CD4-positive, alpha-beta T cell treated with Interleukin-21 for 1 hour (primary cell): ENCODE results near the gene CDKAL1.
"Not testable (repeated sequence)": the region's sequence is repeated elsewhere in the genome, so short reads cannot be mapped to it uniquely, and the experiment has no call there.

Experiments
- DNase-seq: peaks from one replicate; pipeline ENCODE4 v3.0.0-alpha.2; 2020

The CDKAL1 gene

DNA sequence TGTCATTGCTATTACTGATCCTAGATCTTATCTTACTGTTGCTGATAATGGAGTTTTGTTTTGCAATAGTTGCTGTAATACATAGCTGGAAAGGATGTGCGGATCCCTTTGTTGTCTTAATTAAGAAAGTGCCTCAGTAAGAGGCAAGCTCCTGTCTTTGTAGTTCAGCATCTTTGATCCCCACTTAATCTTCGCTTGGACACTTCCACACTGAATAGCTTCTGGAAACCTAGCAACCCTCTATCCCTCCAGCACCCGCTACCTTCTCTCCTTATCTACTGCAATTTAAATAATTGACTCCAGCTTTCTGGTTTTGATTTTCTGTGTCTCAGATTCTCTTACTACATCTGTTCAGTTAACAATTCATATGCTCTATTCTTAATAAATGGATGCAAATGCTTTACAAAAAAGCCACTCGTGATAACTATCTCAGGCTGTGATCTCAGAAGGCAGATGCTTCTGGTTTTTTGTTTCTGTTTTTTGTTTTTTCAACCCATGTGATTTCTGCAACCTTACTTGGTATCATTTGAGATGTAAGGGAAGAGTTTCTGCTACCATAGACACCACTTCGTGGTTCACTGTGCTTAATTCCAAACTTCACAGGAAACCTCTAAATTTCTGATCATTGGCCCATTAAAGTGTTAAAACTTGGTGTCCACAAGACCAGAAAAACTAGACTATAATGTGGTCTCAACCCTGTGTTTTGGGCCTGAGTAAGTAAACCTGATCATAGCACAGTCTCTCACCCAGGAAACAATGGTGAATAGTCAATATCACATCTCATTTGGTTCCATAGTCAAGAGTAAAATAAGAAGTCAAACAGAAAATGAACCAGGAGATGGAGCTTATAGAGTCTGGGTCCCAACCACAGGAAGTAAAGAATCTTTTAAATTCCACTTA is 707.2 kb downstream of the CDKAL1 start:
- no peak for DNase-seq

DNA sequence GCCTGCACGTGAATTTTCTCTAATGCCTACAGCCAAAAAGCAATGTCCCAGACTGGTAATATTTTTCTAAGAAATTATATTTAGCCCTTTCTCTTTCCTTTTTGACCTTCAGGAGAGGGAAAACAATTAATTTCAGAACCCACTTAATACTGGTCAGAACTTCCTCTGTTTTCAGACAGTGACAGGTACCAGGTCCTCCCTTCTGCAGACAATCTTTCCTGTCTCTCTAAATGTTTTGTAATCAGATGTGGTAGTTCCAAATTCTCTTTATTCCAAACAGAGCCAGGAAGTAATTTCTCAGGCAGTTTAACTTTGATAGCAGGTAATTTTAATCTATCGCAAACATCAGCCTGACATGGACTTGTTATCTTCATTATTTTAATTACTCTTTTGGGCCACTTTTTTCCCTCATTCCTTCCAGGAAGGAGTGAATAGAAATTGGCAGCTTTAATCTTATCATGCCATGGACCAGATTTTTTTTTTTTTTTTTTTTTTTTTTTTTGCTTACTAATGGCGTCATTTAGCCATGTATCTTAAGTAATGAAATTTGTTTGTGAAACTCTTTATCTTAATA is 710.7 kb downstream of the CDKAL1 start:
- DNase-seq: no peak

DNA sequence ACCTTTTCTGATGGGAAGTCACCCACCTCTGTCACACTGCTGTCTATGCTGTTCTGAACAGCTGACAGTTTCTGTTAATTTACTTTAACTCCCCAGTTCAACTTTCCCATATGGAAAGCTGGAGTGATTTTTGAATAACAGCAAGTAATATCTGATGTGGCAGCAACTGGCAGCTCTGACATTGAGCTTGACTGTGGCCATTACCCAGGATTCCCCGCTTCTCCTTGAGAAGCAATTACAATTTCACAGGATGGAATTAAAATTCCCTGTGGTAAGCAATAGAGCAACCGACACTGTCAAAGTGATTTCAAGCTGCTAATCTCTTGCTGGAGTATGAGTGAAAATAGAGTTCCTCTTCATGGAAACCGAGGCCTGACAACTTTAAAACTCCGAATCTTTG is 711.2 kb downstream of the CDKAL1 start:
- no peak for DNase-seq

DNA sequence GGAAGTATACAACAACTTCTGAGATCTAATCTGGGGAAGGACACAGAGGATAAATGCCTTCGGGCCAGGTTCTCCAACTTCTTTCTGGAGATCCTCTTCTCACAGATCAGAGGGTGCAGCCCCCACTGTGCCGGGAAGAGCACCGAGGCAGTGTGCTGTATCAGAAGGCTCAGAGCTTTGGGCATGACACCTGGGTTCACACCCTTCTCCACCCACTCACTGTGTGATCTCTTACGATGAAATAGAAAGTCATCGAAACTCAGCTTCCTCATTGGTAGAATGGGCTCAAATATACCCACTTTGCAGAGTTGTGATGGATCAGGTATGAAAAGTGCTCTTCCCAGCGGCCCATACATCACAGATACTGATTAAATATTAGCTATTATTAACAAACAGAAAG is 711.8 kb downstream of the CDKAL1 start:
- no peak for DNase-seq

DNA sequence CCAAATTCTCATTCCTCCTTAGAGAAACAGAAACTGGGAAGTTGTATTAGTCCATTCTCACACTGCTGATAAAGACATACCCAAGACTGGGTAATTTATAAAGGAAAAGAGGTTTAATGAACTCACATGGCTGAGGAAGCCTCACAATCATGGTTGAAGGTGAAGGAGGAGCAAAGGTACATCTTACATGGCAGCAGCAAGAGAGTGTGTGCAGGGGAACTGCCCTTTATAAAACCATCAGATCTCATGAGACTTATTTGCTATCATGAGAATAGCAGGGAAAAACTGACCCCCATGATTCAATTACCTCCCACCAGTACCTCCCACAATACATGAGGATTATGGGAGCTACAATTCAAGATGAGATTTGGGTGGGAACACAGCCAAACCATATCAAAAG is 720.2 kb downstream of the CDKAL1 start:
- not testable (repeated sequence) for DNase-seq

DNA sequence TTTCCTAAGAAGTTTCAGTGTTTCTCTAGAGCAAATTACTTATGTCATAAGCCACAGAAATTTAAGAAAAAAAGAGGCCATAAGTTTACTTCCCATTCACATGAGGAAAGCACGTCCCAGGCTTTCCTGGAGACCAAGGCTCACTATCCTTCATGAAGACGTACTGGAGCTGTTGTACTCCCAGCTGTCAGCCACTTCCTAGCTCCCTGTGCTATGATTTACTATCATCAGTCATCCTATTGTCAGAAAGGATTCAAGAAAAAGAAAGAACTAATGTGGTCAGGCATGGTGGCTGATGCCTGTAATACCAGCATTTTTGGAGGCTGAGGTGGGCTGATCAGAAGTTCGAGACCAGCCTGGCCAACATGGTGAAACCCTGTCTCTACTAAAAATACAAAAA is 721.9 kb downstream of the CDKAL1 start:
- no peak for DNase-seq

DNA sequence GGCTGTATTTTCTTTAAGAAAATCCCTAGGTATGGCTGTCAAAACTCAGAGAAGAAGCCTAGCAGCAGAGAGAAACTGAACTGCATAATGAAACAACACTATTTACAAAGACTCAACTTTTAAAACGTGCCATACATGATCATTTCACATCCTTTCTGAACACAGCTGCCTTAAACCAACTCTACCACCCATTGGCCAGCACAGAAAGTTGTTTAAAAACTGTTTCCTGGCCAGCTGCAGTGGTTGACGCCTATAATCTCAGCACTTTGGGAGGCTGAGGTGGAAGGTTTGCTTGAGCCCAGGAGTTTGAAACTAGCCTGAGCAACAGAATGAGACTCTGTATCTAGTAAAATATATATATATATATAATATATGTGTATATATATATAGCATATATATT is 722.9 kb downstream of the CDKAL1 start:
- DNase-seq: no peak

DNA sequence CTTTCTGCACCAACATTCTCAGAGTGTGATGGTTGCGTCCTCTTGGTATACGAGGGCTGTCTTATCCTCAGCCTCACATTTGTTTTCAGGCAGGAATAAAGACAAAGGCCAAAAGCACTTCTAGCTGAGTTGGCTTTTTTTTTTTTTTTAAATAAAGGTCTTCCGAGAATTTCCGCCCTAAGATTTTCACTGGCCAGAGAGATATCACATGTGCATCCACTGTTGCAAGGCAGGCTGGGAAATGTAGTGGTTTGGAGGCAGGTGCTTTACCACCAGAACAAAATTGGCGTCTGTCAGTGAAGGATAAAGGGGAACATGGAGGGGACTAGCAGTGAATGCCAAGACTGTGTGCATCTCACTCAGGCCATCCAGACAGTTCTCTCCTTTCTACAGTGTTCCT is 724.4 kb downstream of the CDKAL1 start:
- no peak for DNase-seq

DNA sequence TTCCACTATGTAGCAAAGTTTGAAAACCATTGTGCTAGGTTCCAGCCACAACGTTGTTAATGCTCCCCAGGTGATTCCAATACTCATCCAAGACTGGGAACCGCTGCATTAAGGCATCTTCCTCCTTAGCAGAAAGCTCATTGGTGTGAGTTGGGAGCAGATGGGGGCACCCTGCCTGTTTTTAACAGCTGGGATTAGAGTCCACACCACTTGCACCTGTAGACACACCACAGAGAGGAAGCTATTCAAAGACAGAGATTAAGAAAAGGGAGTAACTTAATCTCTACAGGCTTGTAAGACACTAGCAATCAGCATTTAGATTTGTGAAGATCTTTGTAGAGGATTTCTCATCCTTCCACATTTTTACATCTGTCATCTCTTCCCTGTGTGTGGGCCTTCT is 725.4 kb downstream of the CDKAL1 start:
- DNase-seq: no peak

DNA sequence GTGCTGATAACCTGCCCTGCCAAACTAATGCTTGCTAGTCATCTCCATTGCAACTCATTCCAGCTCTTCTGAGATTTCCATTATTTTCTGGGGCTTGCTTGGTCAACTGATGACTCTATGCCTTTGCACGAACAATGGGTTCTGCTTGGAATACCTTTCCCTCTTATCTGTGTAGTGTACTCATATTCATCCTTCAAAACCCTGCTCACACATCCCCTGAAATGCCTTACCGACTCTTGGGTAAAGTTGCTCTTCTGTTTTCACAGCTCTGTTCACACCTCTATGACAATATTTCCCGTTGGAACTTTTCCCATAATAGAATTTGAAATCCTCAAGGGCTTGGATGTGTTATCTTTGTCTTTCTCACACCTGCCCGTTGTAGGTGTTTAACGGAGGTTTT is 728.2 kb downstream of the CDKAL1 start:
- DNase-seq: no peak

DNA sequence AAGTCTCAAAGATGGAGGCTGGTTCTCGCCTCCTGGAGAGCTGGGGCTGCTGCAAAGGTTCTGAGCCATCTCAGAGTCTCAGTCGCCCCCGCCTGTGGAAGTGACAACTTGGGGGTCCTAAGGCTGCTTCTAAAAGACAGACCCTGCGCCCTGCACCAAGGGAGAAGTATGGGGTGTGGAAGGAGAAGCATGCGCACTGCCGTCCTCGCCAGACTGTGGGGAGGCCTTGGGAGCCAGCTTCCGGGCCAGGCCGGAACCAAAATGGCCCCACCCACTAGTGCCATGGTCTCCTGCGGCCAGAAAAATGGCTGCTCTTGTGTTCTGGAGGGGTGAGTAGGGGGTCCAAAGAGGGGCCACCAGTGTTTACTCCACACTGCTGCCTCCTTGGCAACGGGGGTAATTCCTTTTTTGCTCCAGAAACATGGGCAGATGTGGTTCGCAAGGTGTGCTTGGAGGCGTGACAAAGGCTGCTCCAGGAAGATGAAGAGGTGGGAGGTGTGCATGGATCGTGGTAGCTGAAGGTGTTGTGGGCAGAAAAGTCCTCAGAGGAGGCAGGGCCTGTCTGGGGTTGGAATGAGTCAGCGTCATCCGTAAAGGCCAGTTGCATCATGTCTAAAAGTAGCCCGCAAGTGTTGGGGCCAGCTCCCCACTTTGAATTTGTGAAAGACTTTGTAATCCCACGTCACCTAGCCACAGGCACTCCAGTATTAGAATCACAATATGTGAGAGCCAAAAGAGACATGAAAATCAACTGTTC is 729.5 kb downstream of the CDKAL1 start:
- DNase-seq: no peak

DNA sequence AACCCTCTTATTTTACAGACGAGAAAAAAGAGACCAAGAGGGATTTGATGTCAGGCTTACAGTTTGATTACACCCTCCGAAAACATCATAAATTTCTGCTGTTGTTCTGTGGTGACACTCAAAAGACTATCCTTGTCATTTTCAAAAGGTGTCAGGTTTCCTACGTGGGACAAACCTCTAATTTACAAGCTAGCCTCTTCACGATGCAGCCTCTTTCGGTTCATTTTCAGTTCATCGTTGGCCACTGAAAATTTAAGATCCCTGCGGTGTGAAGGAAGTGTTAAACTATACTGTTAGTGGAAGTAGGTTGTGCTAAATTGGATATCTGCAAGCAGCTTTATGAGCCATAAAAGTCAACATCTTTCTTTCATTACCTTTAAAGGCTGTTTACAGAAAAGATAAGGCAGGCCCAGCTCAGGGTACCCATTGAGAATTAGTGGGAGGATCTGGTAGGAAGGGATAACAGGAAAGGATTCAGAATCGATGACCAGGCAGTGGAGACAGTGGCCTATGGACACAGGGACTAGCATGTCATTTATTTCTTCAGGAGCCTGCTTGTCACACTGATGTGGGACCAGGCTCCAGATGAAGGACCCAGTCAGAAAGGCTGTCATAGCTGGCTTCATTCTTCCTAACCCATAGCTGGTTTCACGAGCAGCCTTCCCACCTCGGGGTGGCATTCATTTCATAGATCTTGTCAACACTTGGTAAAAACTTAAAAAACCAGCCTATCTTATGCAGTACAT is 730.2 kb downstream of the CDKAL1 start:
- no peak for DNase-seq

DNA sequence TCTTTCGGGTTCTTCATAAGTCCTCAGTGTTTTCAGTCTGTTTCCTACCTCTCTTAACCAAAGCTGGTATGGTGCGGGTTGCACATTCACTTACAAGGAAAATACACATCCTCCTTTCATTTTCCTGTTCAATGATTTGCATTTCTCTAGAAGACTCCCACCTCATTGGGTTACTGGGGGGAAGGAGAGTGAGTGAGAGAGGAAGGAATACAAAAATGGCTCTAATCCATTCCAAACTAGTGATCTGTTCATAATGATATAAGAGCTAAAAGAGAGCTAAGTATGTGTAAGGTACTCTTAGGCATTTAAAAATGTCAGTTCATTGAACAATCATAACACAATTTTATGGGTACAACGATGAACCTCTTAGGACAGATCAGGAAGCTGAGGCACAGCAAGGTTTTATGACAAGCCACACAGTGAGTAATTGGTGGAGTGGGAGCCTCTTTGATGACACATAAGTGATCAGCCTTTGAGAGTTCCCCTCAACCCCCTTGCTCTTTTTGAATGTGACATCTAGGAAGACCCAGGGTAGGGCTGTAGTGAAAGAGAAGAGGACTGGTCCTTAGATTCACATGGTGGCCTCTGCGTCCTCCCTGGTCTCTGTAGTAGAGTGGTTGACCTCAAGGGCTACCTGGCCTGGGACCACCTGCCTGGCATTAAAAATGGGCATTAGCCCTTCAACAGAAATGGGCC is 730.9 kb downstream of the CDKAL1 start:
- no peak for DNase-seq

DNA sequence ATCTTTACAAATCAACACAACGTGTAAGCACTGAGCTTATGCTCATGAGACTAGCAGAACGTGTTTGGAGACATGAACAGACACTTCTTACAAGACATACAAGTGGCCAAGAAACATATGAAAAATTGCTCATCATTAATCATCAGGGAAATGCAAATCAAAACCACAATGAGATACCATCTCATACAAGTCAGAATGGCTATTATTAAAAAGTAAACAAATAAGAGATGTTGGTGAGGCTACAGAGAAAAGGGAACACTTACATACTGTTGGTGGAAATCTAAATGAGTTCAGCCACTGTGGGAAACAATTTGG is 731.4 kb downstream of the CDKAL1 start:
- no peak for DNase-seq

DNA sequence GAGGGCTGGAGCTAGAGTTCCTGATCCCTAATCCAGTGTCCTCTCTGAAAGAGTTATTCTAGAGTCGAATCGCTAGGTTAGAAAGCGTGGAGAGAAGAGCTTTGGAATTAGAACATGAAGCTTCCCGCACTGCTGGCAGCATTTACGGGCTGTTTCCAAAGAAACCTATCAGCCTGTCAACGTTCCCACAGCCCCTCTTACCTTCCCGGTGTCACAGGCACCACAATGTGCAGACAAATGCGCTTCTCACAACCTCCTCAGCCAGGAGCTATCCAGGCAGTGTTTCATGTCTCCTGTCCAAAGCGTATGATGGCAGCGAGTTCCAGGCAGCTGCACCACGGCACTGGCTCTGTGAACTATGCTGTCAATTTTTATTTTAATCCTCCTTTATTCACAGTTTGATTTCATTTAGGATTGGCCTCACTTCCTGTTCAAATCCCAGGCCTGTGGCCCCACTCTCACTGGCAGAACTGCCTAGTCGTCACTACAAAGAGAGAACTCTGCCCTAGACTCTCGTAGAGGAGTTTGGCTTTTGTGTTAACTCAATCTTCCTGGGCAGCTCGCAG is 736.5 kb downstream of the CDKAL1 start:
- DNase-seq: no peak

DNA sequence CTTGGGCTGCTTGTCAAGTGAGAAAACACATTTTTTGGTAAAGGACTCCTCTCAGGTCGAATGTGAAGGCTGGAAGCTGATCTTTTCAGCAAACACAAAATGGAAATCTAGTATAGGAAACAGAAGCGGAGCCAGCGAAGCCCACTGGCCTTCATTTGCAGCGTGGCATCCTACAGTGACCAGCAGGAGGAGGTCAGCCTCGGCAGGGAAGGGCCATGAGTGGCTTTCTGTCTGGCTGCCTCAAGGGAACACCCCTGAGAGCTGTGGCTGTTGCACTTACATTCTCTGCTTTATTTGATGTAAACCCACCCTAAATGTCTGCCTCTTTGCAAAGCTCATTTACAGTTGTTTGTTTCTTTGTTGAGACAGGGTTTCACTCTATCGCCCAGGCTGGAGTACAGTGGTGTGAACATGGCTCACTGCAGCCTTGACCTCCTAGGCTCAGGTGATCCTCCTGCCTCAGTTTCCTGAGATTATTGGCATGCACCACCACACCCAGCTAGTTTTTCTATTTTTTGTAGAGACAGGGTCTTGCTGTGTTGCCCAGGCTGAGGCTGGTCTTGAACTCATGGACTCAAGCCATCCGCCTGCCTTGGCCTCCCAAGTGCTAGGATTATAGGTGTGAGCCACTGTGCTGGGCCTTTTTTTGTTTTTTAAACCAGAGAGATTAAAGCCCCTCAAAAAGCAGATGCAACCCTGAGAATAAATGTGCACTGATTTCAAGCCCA is 737.3 kb downstream of the CDKAL1 start:
- DNase-seq: no peak

DNA sequence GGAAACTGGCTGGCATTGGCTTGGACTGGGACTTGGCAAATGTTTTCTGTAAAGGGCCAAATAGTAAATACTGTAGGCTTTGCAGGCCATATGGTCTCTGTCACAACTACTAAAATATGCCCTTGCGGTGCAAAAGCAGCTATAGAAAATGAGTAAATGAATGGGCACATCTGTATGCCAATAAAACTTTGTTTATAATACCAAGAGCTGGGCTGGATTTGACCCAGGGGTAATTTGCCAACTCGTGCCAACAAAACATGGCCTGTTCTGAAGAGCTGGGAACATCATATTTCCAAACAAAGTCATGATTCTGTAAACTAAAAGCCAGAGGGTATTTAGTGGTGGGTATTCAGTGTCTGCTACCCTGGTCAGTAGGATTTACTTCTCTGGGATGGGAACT is 739.2 kb downstream of the CDKAL1 start:
- no peak for DNase-seq

DNA sequence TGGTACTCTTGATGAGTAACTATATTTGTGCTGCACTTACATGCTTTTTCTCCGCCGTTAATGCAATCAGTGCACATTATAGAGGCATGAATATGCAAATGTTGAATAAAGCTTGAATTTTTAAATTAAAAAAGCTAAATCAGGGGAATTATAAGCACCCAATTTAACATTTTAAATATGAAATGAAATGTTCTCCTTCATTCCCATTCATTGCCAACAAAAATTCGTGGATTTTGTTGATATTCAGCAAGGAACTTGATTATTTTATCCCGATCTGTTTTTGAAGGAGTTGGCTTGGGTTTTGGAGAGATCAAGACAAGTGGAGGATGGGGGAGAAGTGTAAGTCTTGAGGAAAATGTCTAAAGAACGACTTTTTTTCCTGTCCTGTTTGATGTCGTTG is 740.6 kb downstream of the CDKAL1 start:
- DNase-seq: no peak

DNA sequence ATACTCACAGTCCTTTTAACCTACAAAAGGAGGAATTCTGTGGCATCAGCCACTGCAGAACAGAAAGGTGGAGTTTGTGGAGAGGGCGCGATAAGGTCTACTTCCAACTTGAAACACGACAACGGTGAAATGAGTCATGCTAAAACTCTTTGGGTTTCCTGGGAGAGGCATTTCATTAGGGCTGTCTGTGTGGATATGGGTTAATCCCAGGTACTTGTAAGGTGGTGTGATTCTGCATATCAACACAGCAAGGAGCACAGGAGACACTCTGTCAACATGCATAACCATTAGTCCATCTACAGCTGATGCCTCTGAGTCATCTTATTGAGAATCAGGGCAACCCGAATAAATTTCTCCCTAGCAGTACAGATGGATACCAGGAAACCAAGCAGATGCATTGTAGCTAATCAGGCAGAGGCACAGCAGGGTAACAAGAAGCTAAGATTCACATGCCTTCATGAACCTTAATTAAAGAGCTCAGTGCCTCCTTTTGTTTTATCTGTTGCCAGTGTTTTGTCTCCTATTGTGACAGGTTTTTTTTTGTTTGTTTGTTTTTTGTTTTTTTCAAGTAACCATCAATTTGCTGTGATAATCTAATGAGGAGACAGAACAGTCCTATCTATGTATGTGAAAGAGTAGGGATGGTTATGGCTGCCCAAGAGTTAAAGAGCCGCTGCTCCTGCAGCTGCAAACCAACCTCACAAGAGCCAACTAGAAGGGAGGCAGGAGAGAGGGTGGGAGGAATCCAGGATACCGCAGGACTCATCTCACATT is 743.5 kb downstream of the CDKAL1 start:
- DNase-seq: no peak

DNA sequence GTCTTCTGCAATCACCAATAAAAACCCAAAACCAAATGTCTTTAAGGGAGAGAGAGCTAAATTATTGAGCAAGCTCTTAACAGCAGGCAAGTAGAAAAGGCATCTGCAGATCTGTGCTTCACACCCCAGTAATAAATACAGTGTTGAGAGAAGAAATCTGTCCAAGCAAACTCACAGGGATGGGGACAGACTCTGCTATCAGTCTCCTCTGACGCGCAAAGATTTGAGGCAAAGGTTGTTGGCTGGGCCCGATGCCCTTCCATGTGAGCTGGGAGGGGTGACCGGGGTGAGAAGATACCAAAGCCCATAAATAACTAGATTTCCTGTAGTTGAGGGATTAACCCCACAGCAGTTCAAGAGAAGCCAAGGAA is 744.1 kb downstream of the CDKAL1 start:
- DNase-seq: no peak

DNA sequence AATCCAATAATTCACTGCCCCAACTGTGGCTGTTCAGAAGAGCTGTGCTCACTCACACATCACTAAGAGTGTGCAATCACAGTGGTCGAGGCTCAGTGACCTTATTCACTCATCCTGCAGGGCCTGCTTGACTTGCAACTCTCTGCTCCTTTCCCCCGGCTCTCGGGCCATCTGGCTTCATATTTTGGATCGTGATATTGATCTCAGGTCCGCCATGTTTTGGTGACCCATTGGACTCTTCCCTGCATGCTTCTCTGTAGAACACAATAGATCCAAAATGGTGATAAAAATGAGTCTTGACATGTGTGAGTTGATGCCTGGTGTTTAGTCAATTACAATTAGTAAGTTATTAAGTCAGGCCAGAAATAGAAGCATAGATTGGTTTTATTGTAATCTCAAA is 745.4 kb downstream of the CDKAL1 start:
- DNase-seq: no peak
